GM21576 (cell line): ENCODE measurements around the gene CYTH2.

Experiments
- ATAC-seq: cut with Tn5 transposase; IDR thresholded peaks from one replicate; pipeline ENCODE4 v1.9.1; 2021; ENCODE audit warnings: mild to moderate bottlenecking, moderate library complexity; ENCODE audit not compliant: unreplicated experiment

CYTH2 gene

DNA sequence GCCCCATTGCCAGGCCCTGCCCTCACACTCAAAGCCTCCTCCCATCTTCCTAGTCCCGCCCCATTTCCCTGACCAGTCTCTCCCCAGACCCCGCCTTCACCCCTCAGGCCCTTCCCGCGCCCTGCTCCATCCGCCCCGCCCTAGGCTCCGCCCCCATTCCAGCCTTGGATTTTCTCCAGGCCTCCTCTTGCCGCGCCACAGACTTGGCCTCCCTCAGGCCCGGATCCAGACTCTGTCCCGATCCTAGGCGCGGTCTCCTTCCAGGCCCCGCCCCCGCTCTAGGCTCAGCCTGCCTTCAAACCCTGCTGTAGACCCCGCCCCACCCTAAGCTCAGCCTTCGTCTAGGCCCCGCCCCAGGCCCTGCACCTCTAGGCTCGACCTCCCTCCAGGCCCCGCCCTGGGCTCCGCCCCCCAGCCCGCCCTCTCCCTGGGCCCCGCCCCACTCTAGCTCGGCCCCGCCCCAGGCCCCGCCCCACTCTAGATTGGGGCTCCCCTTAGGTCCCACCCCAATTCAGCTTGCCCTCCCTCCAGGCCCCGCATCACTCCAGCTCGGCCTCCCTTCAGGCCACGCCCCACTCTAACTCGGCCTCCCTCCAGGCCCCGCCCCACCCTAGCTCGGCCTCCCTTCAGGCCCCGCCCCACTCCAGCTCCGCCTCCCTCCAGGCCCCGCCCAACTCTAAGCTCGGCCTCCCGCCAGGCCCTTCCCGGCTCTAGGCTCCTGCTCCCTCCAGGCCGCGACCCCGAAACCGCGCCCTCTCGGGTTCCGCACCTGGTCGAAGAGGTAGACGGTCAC, 24.0 kb downstream of the CYTH2 start:
- ATAC-seq = peak; percentile 64

DNA sequence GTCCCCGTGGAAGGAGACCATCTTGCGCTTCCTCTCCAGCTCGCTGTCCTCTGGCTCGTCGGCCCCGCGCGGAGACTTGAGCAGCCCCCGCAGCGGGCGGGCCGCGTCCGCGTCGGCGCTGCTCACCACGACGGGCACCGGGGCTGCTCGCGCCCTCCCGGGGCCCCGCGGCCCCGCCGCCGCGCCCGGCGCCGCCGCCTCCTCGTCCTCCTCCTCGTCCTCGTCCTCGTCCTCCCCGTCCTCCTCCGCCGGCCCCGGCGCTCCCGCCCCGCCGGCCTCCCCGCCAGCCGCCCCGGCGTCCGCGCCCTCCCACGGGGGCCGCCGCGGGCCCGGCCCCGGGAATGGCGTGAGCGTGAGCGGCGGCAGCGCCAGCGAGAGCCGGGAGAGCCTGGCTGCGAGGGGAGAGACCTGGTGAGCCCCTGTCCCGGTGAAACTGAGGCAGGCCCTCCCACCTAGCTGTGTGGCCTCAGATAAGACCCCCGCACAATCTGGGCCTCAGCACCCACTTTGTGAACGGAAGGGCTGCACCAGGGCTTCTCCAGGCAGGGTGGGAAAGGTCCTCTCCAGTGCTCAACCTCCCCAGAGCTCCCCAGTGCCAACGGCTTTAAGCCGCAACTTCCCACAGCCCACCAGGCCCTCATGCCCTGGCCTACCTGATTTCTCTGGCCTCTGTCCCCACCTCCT, 24.7 kb downstream of the CYTH2 start:
- peak; percentile 4 for ATAC-seq

DNA sequence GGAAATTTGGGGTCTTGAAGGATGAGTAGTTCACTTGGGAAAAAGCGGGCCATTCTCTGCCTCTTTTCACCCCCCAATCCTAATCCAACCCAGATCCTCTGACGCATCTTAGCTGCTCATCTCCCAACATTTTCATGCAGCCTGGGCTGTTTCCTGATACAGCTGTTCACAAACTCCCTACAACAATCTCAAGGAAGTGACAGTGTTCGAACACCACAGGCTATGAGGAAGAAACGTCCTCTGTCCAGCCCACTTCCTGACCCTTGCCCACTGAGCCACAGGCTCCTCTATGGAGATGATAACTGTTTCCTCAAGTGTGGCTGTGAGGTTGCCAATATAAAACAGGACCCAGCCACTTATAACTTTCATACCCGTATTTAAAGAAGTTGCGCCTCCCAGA, 26.2 kb downstream of the CYTH2 start:
- no peak for ATAC-seq

GRCh38 chr19:48496959-48497727, 28.0 kb downstream of the CYTH2 start:
- ATAC-seq = no peak

DNA sequence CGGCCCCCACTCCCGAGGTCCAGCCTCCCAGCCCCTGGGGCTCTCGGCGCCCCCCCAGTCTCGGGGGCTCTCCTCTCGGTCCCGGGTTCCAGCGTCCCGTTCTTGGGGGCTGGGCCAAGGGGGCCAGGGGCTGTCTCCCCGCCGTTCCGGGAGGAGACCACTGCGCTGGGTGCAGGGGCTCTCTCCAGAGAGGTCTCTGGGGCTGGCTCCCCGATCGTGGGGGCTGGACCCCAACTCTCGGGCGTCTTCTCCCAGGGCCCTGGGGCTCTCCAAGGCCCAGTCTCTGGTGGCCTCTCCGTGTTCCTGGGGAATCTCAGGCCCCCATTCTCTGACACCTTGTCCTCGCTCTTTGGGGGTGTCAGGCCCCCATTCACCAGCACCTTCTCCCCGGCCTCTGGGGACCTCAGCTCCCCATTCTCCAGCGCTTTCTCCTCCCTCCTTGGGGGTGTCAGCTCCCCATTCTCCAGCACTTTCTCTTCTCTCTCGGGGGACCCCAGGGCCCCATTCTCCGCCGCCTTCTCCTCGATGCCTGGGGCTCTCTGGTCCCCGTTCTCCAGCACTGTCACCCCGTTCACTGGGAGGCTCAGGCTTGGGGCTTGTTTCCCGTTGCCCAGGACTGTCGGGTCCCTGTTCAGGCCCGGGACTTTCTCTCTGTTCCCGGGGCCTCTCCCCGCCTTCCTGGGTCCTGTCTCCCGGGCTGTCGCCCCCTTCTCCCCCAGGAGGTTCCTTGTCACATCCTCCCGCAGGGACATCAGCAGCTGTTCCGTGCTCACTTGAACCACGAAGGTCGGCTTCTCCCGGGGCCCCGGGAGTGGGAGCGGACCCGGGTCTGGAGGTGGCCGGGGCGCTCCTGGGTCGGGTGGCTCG, 28.8 kb downstream of the CYTH2 start:
- ATAC-seq = no peak

DNA sequence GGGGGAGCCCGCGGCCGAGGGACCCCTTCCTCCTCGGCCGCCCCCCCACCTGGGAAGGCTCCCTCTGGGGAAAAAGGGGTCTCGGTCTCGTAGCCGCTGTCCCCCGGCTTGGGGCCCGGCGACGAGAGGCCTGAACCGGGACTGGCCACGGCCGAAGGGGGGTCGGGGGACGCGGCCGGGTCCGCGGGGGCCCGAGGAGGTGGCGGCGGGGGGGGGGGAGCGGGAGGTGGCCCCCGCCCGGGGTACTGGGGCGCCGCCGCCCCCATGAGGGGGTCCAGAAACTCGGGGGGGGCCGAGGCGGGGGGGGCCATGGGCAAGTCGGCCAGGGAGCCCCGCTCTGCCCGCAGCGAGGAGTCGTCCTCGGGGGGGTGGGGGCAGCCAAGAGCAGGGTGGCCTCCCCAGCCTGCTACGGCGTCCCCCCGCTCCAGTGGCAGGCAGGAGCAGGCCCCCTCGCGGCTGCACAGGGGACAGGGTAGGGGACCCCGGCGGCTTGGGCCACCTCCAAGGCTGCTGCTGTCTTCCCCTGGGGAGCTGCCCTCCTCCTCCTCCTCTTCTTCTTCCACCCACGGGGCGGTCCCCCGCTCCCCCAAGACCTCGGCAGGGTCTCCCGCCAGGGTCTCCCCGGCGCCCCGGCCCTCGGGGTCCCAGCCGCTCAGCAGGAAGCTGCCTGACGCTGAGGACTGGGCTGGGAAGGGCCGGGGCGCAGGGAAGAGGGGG, 29.6 kb downstream of the CYTH2 start:
- ATAC-seq = no peak

- no peak for ATAC-seq
Measured at GRCh38 chr19:48499316-48500090, 30.3 kb downstream of the CYTH2 start.

DNA sequence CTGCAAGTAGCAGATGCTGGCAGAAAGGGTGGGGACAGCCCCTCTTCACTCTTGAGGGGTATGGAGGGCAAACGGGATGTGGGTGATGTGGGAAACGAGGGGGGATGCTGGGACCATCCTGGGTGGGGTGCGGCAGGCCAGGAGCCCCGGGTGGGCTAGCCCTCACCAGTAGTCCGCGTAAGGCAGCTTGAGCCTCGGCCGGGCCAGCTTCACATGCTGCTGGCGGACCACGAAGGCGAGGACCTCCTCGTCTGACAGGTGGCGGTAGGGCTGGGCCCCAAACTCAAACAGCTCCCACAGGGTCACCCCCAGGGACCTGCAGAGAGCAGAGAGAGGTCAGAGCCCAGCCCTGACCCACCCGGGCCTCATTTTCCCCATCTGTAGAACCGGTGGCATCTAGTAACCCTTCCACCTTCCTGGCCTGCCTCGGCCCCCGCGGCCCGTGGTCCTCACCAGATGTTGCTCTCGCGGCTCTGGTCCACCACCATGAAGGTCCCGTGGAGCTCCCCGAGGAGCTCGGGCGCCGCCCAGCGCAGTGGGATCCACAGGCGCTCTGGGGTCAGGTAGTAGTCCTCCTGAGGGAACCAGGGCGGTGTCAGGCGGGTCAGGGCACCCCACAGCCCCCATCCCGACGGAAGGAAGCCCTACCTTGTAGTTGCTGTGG, 31.8 kb downstream of the CYTH2 start:
- no peak for ATAC-seq

- ATAC-seq = no peak
Measured at GRCh38 chr19:48501494-48502349, 32.6 kb downstream of the CYTH2 start.

DNA sequence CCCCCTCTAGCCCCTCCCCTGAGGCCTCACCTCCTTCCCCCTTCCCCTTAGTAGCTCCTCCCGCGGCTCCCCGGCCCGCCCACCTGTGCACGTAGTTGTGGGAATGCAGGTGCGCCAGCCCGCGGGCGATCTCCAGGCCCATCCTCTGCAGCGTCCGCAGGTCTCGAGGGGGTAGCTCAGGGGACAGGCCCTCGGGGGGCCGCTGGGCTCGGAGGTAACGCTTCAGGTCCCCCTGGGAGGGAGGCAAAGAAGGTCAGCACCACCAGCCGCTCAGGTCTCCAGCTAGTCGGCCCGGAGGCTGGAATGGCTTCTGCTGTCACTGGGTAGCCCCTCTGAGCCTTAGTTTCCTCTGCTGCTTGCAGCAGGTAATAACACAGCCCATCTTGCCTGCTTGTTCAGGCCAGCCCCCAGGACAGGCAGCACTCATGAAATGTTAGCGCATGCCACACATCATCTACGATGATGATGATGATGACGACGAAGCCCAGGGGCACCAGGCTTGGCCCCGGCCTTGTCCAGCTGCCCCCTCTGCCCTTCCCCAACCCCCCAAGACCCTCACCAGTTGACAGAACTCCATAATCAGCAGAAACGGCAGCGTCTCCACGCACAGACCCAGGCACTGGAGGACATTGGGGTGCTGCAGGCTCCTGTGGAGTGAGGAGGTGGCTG, 33.3 kb downstream of the CYTH2 start:
- no peak for ATAC-seq

- ATAC-seq = no peak
Measured at GRCh38 chr19:48506138-48506733, 37.1 kb downstream of the CYTH2 start.

DNA sequence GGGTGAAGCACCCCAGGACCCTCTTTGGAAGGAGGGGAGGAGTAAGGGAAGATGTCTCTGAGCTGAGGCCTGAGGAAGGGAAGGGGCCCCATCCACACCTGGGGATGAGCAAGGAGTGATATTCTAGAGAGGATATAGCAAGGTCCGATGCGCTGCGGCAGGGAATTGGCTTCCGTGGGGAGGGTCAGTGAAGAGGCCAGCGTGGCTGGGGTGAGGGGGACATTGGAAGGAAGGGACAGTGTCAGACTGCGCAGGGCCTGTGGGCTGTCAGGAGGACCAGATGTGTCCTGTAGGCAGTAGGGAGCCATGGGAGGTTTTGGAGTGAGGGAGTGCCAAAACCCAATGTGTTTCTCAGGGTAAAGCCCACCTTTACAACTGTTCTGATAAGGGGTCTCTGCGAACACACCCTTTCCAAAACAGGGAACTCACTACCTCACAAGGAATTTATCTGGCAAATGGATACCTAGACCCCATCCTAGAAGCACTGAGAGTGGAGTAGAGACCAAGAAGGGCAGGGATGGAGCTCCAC, 38.8 kb downstream of the CYTH2 start:
- no peak for ATAC-seq

GRCh38 chr19:48508729-48509411, 39.7 kb downstream of the CYTH2 start:
- ATAC-seq = no peak

DNA sequence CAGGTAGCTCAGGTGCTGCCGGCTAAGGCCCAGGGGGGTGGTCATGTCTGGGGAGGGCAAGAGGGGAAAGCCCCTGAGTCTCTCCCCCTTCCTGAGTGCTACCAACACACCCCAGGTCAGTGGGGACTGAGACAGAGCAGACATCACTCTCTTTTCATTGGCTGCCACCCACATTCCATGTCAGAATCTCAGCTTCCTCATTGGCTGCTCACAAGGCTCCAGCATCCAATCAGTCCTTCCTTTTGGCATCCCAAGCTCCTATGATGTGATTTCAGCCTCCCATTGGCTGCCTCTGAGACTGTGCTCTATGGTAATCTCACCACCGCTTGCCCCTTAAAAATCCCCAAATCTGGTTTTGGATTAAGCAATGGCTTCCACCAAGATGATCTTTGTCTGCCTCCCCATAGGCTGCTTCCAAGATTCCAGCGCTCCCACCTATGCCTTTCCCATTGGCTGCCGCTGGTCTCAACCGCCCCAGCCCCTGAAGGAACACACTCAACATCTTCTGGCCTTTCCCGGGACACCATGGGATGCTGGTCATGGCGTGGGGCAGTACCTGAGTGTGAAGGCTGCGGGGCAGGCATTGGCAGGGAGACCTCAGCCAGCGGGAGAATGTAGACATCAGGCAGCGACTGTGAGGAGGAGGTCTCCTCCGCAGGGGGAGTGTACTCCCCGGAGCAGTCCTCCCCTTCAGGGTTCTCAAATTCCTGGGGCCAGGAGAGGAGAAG, 40.5 kb downstream of the CYTH2 start:
- ATAC-seq = no peak

- no peak for ATAC-seq
Measured at GRCh38 chr19:48510421-48511268, 41.5 kb downstream of the CYTH2 start.
